ENCODE results near the gene PDK1.
"Not testable (repeated sequence)": the region's sequence is repeated elsewhere in the genome, so short reads cannot be mapped to it uniquely, and the experiment has no call there.

The PDK1 gene

GRCh38 chr2:172555522-172556283, at the start of gene PDK1:
Gene PDK1, plus strand, starts transcription at chr2:172556090. Its CDS starts 61 bp downstream, at chr2:172556151.
- peak; percentile 88 for DNase-seq (ENCODE audit: low read depth)

- no peak for DNase-seq (ENCODE audit: low read depth)
Observed at GRCh38 chr2:172507199-172507598, 48.7 kb upstream of the PDK1 start.

GRCh38 chr2:172510088-172510487, 45.8 kb upstream of the PDK1 start:
- no peak for DNase-seq (ENCODE audit: low read depth)

GRCh38 chr2:172510548-172510947, 45.3 kb upstream of the PDK1 start:
- no peak for DNase-seq (ENCODE audit: low read depth)

GRCh38 chr2:172512810-172513523, 42.9 kb upstream of the PDK1 start:
- DNase-seq (ENCODE audit: low read depth) = no peak

GRCh38 chr2:172513524-172513900, 42.4 kb upstream of the PDK1 start:
- no peak for DNase-seq (ENCODE audit: low read depth)

- DNase-seq (ENCODE audit: low read depth) = no peak
Observed at GRCh38 chr2:172513935-172514586, 41.8 kb upstream of the PDK1 start.

GRCh38 chr2:172516299-172516698, 39.6 kb upstream of the PDK1 start:
- no peak for DNase-seq (ENCODE audit: low read depth)

- DNase-seq (ENCODE audit: low read depth) = no peak
Observed at GRCh38 chr2:172518995-172519394, 36.9 kb upstream of the PDK1 start.

- no peak for DNase-seq (ENCODE audit: low read depth)
Observed at GRCh38 chr2:172525601-172526000, 30.3 kb upstream of the PDK1 start.

GRCh38 chr2:172531309-172531708, 24.6 kb upstream of the PDK1 start:
- no peak for DNase-seq (ENCODE audit: low read depth)

- DNase-seq (ENCODE audit: low read depth) = not testable (repeated sequence)
Observed at GRCh38 chr2:172532461-172532860, 23.4 kb upstream of the PDK1 start.

- no peak for DNase-seq (ENCODE audit: low read depth)
Observed at GRCh38 chr2:172533687-172534086, 22.2 kb upstream of the PDK1 start.

GRCh38 chr2:172535119-172535518, 20.8 kb upstream of the PDK1 start:
- DNase-seq (ENCODE audit: low read depth) = no peak

GRCh38 chr2:172537851-172538250, 18.0 kb upstream of the PDK1 start:
- not testable (repeated sequence) for DNase-seq (ENCODE audit: low read depth)

- DNase-seq (ENCODE audit: low read depth) = no peak
Observed at GRCh38 chr2:172539767-172540166, 16.1 kb upstream of the PDK1 start.

GRCh38 chr2:172540421-172540820, 15.5 kb upstream of the PDK1 start:
- no peak for DNase-seq (ENCODE audit: low read depth)

- DNase-seq (ENCODE audit: low read depth) = no peak
Observed at GRCh38 chr2:172545408-172546075, 10.3 kb upstream of the PDK1 start.

GRCh38 chr2:172549131-172549530, 6.8 kb upstream of the PDK1 start:
- no peak for DNase-seq (ENCODE audit: low read depth)

- DNase-seq (ENCODE audit: low read depth) = not testable (repeated sequence)
Observed at GRCh38 chr2:172549802-172550201, 6.1 kb upstream of the PDK1 start.

- no peak for DNase-seq (ENCODE audit: low read depth)
Observed at GRCh38 chr2:172550419-172550818, 5.5 kb upstream of the PDK1 start.

- DNase-seq (ENCODE audit: low read depth) = no peak
Observed at GRCh38 chr2:172551271-172551670, 4.6 kb upstream of the PDK1 start.
